Neuronal stem cell (in vitro differentiated cells): ENCODE measurements around the gene HS6ST1.

Experiments
- DNase-seq: peaks from one replicate; pipeline ENCODE4 v3.0.0-alpha.2; 2013; ENCODE audit warnings: low spot score
- H2AFZ ChIP-seq: one replicate; pipeline ENCODE4 v1.6.1; 2013; ENCODE audit warnings: mild to moderate bottlenecking, low read length, inconsistent platforms
- H2AK5ac ChIP-seq: 2 replicates; pipeline ENCODE4 v1.6.1; 2013; ENCODE audit warnings: low read depth, mild to moderate bottlenecking, inconsistent platforms, low read length, moderate library complexity, mixed read lengths
- H2BK120ac ChIP-seq: 2 replicates; pipeline ENCODE4 v1.6.1; 2013; ENCODE audit warnings: low read depth, mild to moderate bottlenecking, inconsistent platforms, low read length, moderate library complexity, mixed read lengths
- H2BK12ac ChIP-seq: one replicate; pipeline ENCODE4 v1.6.1; 2013; ENCODE audit warnings: low read length, inconsistent platforms
- H2BK15ac ChIP-seq: 2 replicates; pipeline ENCODE4 v1.6.1; 2013; ENCODE audit warnings: mild to moderate bottlenecking, low read length, inconsistent platforms, mixed read lengths
- H2BK5ac ChIP-seq: one replicate; pipeline ENCODE4 v1.6.1; 2013; ENCODE audit warnings: inconsistent platforms, mild to moderate bottlenecking, low read length, moderate library complexity
- H3K14ac ChIP-seq: one replicate; pipeline ENCODE4 v1.6.1; 2013; ENCODE audit warnings: low read length, inconsistent platforms
- H3K18ac ChIP-seq: 2 replicates; pipeline ENCODE4 v1.6.1; 2013; ENCODE audit warnings: low read length, inconsistent platforms
- H3K23ac ChIP-seq: 2 replicates; pipeline ENCODE4 v1.6.1; 2013; ENCODE audit warnings: low read depth, mild to moderate bottlenecking, mixed read lengths, low read length, inconsistent platforms; ENCODE audit not compliant: poor library complexity
- H3K27ac ChIP-seq: replicated peaks from 3 replicates; pipeline ENCODE4 v1.5.1; 2013; ENCODE audit warnings: low read length, inconsistent platforms
- H3K27me3 ChIP-seq, 3 experiments: 2 replicates each; pipeline ENCODE4 v1.6.1; 2013; ENCODE audit warnings: low read length in 3 of 3, mild to moderate bottlenecking in 2 of 3, inconsistent platforms in 1 of 3, low read depth in 1 of 3, mixed read lengths in 1 of 3, moderate library complexity in 1 of 3; ENCODE audit not compliant: control insufficient read depth in 3 of 3, insufficient read depth in 3 of 3
- H3K36me3 ChIP-seq, 2 donors: replicated peaks in 1 of 2; 2 replicates each; pipeline ENCODE4 v1.6.1; 2013; ENCODE audit warnings: low read length in 2 of 2; ENCODE audit not compliant: control insufficient read depth in 2 of 2, insufficient read depth in 2 of 2
- H3K4ac ChIP-seq: 2 replicates; pipeline ENCODE4 v1.6.1; 2013; ENCODE audit warnings: inconsistent platforms, mild to moderate bottlenecking, low read length, moderate library complexity
- H3K4me1 ChIP-seq, 2 donors: 1 replicate in 1 of 2; 2 replicates in 1 of 2; pipeline ENCODE4 v1.6.1; 2013; ENCODE audit warnings: low read length in 2 of 2, low read depth in 1 of 2; ENCODE audit not compliant: control insufficient read depth in 2 of 2, insufficient read depth in 1 of 2
- H3K4me2 ChIP-seq: one replicate; pipeline ENCODE4 v1.6.1; 2013; ENCODE audit warnings: mild to moderate bottlenecking, low read length, inconsistent platforms; ENCODE audit not compliant: insufficient read depth, poor library complexity, severe bottlenecking
- H3K4me3 ChIP-seq, 2 donors: 2 replicates each; pipeline ENCODE4 v1.5.1; 2013; ENCODE audit warnings: low read length in 2 of 2, mild to moderate bottlenecking in 2 of 2, inconsistent platforms in 1 of 2, moderate library complexity in 1 of 2
- H3K79me1 ChIP-seq: one replicate; pipeline ENCODE4 v1.6.1; 2013; ENCODE audit warnings: low read depth, mild to moderate bottlenecking, inconsistent platforms, low read length, moderate library complexity
- H3K9ac ChIP-seq: one replicate; pipeline ENCODE4 v1.6.1; 2013; ENCODE audit warnings: mild to moderate bottlenecking, low read depth, low read length, inconsistent platforms; ENCODE audit not compliant: poor library complexity
- H3K9me3 ChIP-seq, 2 donors: replicated peaks in 1 of 2; 2 replicates each; pipeline versions ENCODE3 to v1.6.1; 2013; ENCODE audit warnings: low read length in 2 of 2, mild to moderate bottlenecking in 2 of 2, inconsistent platforms in 1 of 2, low read depth in 1 of 2, mixed read lengths in 1 of 2, moderate library complexity in 1 of 2; ENCODE audit not compliant: control insufficient read depth in 2 of 2, insufficient read depth in 1 of 2
- H4K8ac ChIP-seq: one replicate; pipeline ENCODE4 v1.6.1; 2013; ENCODE audit warnings: low read depth, mild to moderate bottlenecking, inconsistent platforms, low read length, moderate library complexity
- H4K91ac ChIP-seq: one replicate; pipeline ENCODE4 v1.6.1; 2013; ENCODE audit warnings: low read length, low read depth, mild to moderate bottlenecking, inconsistent platforms; ENCODE audit not compliant: poor library complexity
- WGBS, 2 donors: extraction: QIAGEN DNeasy Blood & Tissue Kit; methylation state at CpG; one replicate each; pipeline ENCODE4 v1.1.7; 2013; ENCODE audit warnings: missing lambda C conversion rate in 2 of 2, mixed read lengths in 1 of 2; ENCODE audit not compliant: insufficient read length in 2 of 2, insufficient replicate concordance in 1 of 2; ENCODE audit errors: extremely low coverage in 2 of 2; 5-methylcytosine and 5-hydroxymethylcytosine counted together

Gene HS6ST1

GRCh38 chr2:128345436-128346165, 26.9 kb upstream of the HS6ST1 start:
- Histone ChIP-seq H3K18ac (peak overlapping the region; percentile 73), H3K4me2 (no peak overlapping the region), H3K9me3 (peaks cover 5 to 7% of the 10 kb centered on the region in 2 donors), H3K79me1 (no peaks in the 10 kb centered on the region), H4K8ac (no peak overlapping the region), H2BK5ac (peak overlapping the region; percentile 59), H3K9ac (peak overlapping the region; percentile 18), H2BK120ac (no peak overlapping the region), H3K27me3 (no peaks in the 10 kb centered on the region), H2BK15ac (peak overlapping the region; percentile 78), H3K27ac (no peak overlapping the region), H2AK5ac (peak overlapping the region; percentile 85), H3K4me3 (no peak overlapping the region), H3K4me1 (peaks cover 7 to 11% of the 10 kb centered on the region in 2 donors), H3K14ac (peak overlapping the region; percentile 9), H2BK12ac (no peak overlapping the region), H3K4ac (no peak overlapping the region), H2AFZ (no peak overlapping the region), H4K91ac (no peak overlapping the region), H3K23ac (peak overlapping the region; percentile 71), H3K36me3 (no peaks in the 10 kb centered on the region)
- no CpG with 5 or more reads among the region's 43 CpGs for WGBS, 2 donors
- no peak for DNase-seq

- no peak overlapping the region for H3K4ac ChIP-seq
Observed at GRCh38 chr2:128344101-128344500, 25.4 kb upstream of the HS6ST1 start.

GRCh38 chr2:128343459-128343858, 24.8 kb upstream of the HS6ST1 start:
- Histone ChIP-seq H2BK12ac (no peak overlapping the region), H3K4me2 (no peak overlapping the region), H3K27me3 (no peaks in the 10 kb centered on the region), H2BK5ac (no peak overlapping the region), H3K23ac (no peak overlapping the region), H3K79me1 (no peaks in the 10 kb centered on the region), H3K4me1 (peaks cover 4 to 8% of the 10 kb centered on the region in 2 donors), H3K4ac (no peak overlapping the region), H3K18ac (no peak overlapping the region), H2BK120ac (no peak overlapping the region), H3K4me3 (no peak overlapping the region), H3K14ac (no peak overlapping the region), H3K27ac (no peak overlapping the region), H3K9me3 (peaks cover under 1 to 7% of the 10 kb centered on the region in 2 donors), H4K8ac (no peak overlapping the region), H2AFZ (no peak overlapping the region), H3K36me3 (no peaks in the 10 kb centered on the region), H2AK5ac (no peak overlapping the region), H2BK15ac (no peak overlapping the region), H4K91ac (no peak overlapping the region), H3K9ac (no peak overlapping the region)
- DNase-seq = no peak
- WGBS, 2 donors = no CpG with 5 or more reads among the region's 1 CpG

More at GRCh38 chr2:128344101-128344500, 25.4 kb upstream of the HS6ST1 start:
- H3K9ac ChIP-seq = no peak overlapping the region
- peaks cover 0 to 5% of the 10 kb centered on the region in 2 donors for H3K9me3 ChIP-seq
- no peak overlapping the region for H3K4me2 ChIP-seq
- no peak overlapping the region for H4K91ac ChIP-seq
- no peak overlapping the region for H4K8ac ChIP-seq
- no peak overlapping the region for H2BK15ac ChIP-seq
- H3K18ac ChIP-seq = no peak overlapping the region
- no peak overlapping the region for H2AFZ ChIP-seq
- no peak for DNase-seq
- H3K27me3 ChIP-seq = no peaks in the 10 kb centered on the region
- no peak overlapping the region for H2AK5ac ChIP-seq
- H3K79me1 ChIP-seq = no peaks in the 10 kb centered on the region
- H2BK120ac ChIP-seq = no peak overlapping the region
- no peak overlapping the region for H2BK5ac ChIP-seq
- H3K23ac ChIP-seq = no peak overlapping the region
- peaks cover 7 to 11% of the 10 kb centered on the region in 2 donors for H3K4me1 ChIP-seq
- no peak overlapping the region for H2BK12ac ChIP-seq
- H3K36me3 ChIP-seq = no peaks in the 10 kb centered on the region
- H3K14ac ChIP-seq = no peak overlapping the region
- no CpG with 5 or more reads among the region's 3 CpGs for WGBS, 2 donors
- H3K4me3 ChIP-seq = no peak overlapping the region
- H3K27ac ChIP-seq = no peak overlapping the region

GRCh38 chr2:128342550-128342949, 23.9 kb upstream of the HS6ST1 start:
- no CpG with 5 or more reads among the region's 3 CpGs for WGBS, 2 donors
- H3K18ac ChIP-seq = no peak overlapping the region

More at GRCh38 chr2:128342550-128342949, 23.9 kb upstream of the HS6ST1 start:
- H4K91ac ChIP-seq = no peak overlapping the region
- no peak overlapping the region for H3K4me3 ChIP-seq
- no peak overlapping the region for H2AK5ac ChIP-seq
- H2BK12ac ChIP-seq = no peak overlapping the region
- no peak overlapping the region for H3K9ac ChIP-seq
- H3K23ac ChIP-seq = no peak overlapping the region
- no peak overlapping the region for H4K8ac ChIP-seq
- no peak overlapping the region for H3K4ac ChIP-seq
- H3K27me3 ChIP-seq = no peaks in the 10 kb centered on the region
- H2AFZ ChIP-seq = no peak overlapping the region
- H3K9me3 ChIP-seq = peaks cover 7% of the 10 kb centered on the region in 2 donors
- no peak overlapping the region for H2BK15ac ChIP-seq
- no peak overlapping the region for H3K27ac ChIP-seq
- no peak for DNase-seq
- H3K36me3 ChIP-seq = no peaks in the 10 kb centered on the region
- H3K79me1 ChIP-seq = no peaks in the 10 kb centered on the region
- no peak overlapping the region for H2BK120ac ChIP-seq
- H3K4me1 ChIP-seq = no peaks in the 10 kb centered on the region
- no peak overlapping the region for H2BK5ac ChIP-seq
- H3K14ac ChIP-seq = no peak overlapping the region
- H3K4me2 ChIP-seq = no peak overlapping the region
